GM12864 (cell line): Measurements from ENCODE around the gene FLRT1.

Source experiments
- DNase-seq: peaks from one replicate; pipeline ENCODE4 v3.0.0-alpha.2; 2011; ENCODE audit warnings: low read depth
- H3K4me3 ChIP-seq: 2 replicates; pipeline ENCODE4 v1.5.1; 2011; ENCODE audit warnings: mild to moderate bottlenecking, low read depth, low read length, control low read depth
- CTCF ChIP-seq: IDR thresholded peaks from 2 replicates; pipeline ENCODE4 v1.5.1; 2011; ENCODE audit warnings: low read depth, mild to moderate bottlenecking, moderate library complexity, low read length, control low read depth, inconsistent platforms; ENCODE audit errors: missing control alignments

The FLRT1 gene

GRCh38 chr11:64080390-64080789, 44.7 kb downstream of the FLRT1 start:
- TF ChIP-seq CTCF: no peak
- DNase-seq: no peak
- no peak overlapping the region for H3K4me3 ChIP-seq

- no peak overlapping the region for H3K4me3 ChIP-seq
- TF ChIP-seq CTCF: no peak
- DNase-seq: no peak
Observed at GRCh38 chr11:64081745-64082442, 46.2 kb downstream of the FLRT1 start.

GRCh38 chr11:64083398-64084080, 47.8 kb downstream of the FLRT1 start:
- H3K4me3 ChIP-seq: no peak overlapping the region
- DNase-seq: no peak
- no peak for TF ChIP-seq CTCF

GRCh38 chr11:64084146-64084950, 48.6 kb downstream of the FLRT1 start:
- TF ChIP-seq CTCF: no peak
- DNase-seq: no peak
- no peak overlapping the region for H3K4me3 ChIP-seq

- H3K4me3 ChIP-seq: no peak overlapping the region
- DNase-seq: no peak
- no peak for TF ChIP-seq CTCF
Observed at GRCh38 chr11:64084951-64085710, 49.4 kb downstream of the FLRT1 start.
